ENCODE data around the gene DIP2A. TPM values are rescaled to one million over a fixed set of nuclear protein-coding genes. Genes with fewer than 3 reads are reported as not detected.
"Not testable (repeated sequence)": the region's sequence is repeated elsewhere in the genome, so short reads cannot be mapped to it uniquely, and the experiment has no call there.

Gene DIP2A
- polyA plus RNA-seq, 4 donors = 13.8 to 42.9 (median 22.8) TPM

DNA sequence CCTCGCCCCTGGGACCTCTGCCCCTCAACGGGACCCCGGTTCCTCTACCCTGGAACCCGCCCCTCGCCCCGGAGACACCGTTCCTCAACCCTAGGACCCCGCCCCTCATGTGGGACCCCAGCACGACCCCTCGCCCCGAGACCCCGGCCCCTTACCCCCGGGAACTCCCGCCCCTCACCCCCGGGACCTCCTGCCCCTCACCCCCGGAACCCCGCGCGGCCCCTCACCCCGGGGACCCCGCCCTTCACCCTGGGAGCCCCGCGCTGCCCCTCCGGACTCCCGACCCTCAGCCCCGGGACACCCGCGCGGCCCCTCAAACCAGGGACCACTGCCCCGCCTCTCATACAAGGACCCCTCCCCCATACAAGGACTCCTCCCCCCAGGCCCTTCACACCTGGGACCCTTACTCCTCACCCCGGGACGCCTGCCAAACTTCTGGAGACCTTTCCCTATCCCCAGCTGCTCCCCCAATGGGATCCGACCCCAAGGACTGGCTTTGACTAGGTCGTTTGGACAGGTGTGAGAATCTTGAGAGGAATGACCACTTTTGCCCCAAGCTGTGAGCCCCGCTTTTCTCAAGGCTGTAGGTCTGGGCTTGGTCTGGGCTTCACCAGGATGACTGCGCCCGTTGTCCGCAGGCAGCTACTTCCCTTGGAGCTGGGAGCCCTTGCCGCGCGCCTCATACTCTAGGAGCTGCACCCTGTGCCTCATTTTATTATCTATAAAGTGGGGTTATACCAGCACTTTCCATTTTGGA, 843 bp downstream of the DIP2A start:
- Histone ChIP-seq H3K4me3 (ENCODE audit: low read depth in 1 of 3, low read length in 3 of 3) (peak overlapping the region; percentile 61 to 82 (median 79)), H3K4me1 (ENCODE audit: control insufficient read depth in 3 of 3, insufficient read depth in 2 of 3, low read depth in 1 of 3, low read length in 2 of 3) (peaks cover 0 to 19% (median 9%) of the 10 kb centered on the region in 3 donors), H3K9me3 (ENCODE audit: control insufficient read depth in 2 of 2, insufficient read depth in 1 of 2, low read depth in 1 of 2, low read length in 1 of 2) (no peaks in the 10 kb centered on the region), H3K27me3 (ENCODE audit: control insufficient read depth in 3 of 3, insufficient read depth in 3 of 3, low read length in 3 of 3) (no peaks in the 10 kb centered on the region), H3K36me3 (ENCODE audit: control insufficient read depth in 3 of 3, insufficient read depth in 2 of 3, low read depth in 1 of 3, low read length in 3 of 3) (peaks cover 0 to 5% (median 2%) of the 10 kb centered on the region in 3 donors), H3K27ac (ENCODE audit: low read depth in 1 of 3, low read length in 2 of 3) (peak overlapping the region in 2 of 3 donors; percentile 71 to 75)
- FAIRE-seq (no peak), DNase-seq (peak; percentile 52 to 57)
- 3 to 7% (median 3%) methylated on average over 23 to 41 of the region's 41 CpGs for WGBS, 3 donors

DNA sequence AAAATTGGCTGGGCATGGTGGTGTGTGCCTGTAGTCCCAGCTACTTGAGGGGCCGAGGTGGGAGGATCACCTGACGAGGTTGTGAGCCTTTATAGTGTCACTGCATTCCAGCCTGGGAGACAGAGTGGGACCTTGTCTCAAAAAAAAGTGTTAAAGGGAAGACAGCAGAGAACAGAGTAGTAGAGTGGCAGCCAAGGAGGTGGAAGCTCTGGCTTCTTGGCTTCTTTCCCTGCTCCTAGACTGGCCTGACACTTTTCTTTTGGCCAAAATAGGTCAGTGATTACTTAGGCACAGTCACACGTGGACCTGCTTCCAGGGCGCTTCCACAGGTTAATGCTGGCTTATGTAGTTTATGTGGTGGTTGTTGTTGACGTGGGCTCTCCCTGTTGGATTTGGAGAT, 3.2 kb downstream of the DIP2A start:
- FAIRE-seq = no peak
- peaks cover 0 to 2% (median 2%) of the 10 kb centered on the region in 3 donors for H3K36me3 ChIP-seq (ENCODE audit: control insufficient read depth in 3 of 3, insufficient read depth in 2 of 3, low read depth in 1 of 3, low read length in 3 of 3)
- 78 to 81% (median 78%) methylated on average over 5 of the region's 5 CpGs for WGBS, 3 donors

DNA sequence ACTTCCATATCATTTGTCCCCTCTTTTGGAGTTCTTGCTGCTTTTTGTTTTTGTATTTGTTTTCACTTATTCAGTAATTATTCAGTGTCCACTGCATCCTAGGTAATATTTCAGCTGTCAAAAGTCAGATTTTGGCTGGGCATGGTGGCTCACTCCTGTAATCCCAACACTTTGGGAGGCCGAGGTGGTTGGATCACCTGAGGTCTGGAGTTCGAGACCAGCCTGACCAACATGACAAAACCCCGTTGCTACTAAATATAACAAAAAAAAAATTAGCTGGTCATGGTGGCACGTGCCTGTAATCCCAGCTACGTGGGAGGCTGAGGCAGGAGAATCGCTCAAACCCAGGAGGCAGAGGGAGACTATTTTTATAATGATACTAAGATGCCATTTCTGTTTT, 6.5 kb downstream of the DIP2A start:
- FAIRE-seq; H3K27me3 ChIP-seq (ENCODE audit: control insufficient read depth in 3 of 3, insufficient read depth in 3 of 3, low read length in 3 of 3); H3K4me3 ChIP-seq (ENCODE audit: low read depth in 1 of 3, low read length in 3 of 3); H3K4me1 ChIP-seq (ENCODE audit: control insufficient read depth in 3 of 3, insufficient read depth in 2 of 3, low read depth in 1 of 3, low read length in 2 of 3); H3K27ac ChIP-seq (ENCODE audit: low read depth in 1 of 3, low read length in 2 of 3); H3K9me3 ChIP-seq (ENCODE audit: control insufficient read depth in 2 of 2, insufficient read depth in 1 of 2, low read depth in 1 of 2, low read length in 1 of 2); DNase-seq; H3K36me3 ChIP-seq (ENCODE audit: control insufficient read depth in 3 of 3, insufficient read depth in 2 of 3, low read depth in 1 of 3, low read length in 3 of 3): not testable (repeated sequence)
- 92 to 94% (median 92%) methylated on average over 6 of the region's 6 CpGs for WGBS, 3 donors

More for the DNA sequence above, 3.2 kb downstream of the DIP2A start:
- H3K4me3 ChIP-seq (ENCODE audit: low read depth in 1 of 3, low read length in 3 of 3) = no peak overlapping the region
- no peak overlapping the region for H3K27ac ChIP-seq (ENCODE audit: low read depth in 1 of 3, low read length in 2 of 3)
- no peaks in the 10 kb centered on the region for H3K9me3 ChIP-seq (ENCODE audit: control insufficient read depth in 2 of 2, insufficient read depth in 1 of 2, low read depth in 1 of 2, low read length in 1 of 2)
- DNase-seq = no peak
- peaks cover 0 to 9% (median 9%) of the 10 kb centered on the region in 3 donors for H3K4me1 ChIP-seq (ENCODE audit: control insufficient read depth in 3 of 3, insufficient read depth in 2 of 3, low read depth in 1 of 3, low read length in 2 of 3)
- no peaks in the 10 kb centered on the region for H3K27me3 ChIP-seq (ENCODE audit: control insufficient read depth in 3 of 3, insufficient read depth in 3 of 3, low read length in 3 of 3)

DNA sequence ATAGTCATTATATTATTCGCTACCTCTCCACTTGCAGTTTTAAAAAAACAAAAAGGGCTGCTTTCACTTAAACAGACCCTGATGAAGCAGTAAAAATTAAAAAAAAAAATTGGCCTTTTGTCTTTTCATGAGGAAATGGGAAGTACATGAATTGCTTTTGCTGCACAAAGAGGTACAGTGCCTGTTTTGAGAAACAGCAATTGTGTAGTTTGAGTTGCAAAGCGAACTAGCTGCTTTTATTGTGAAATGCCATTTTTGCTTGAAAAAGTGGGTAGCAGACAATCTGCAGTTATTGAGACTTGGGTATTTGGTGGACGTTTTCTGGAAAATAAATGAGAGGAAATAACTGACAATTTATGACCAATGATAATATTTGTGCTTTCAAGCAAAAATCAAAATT, 7.0 kb downstream of the DIP2A start:
- no peak for FAIRE-seq
- 86 to 93% (median 92%) methylated on average over 3 of the region's 3 CpGs for WGBS, 3 donors

DNA sequence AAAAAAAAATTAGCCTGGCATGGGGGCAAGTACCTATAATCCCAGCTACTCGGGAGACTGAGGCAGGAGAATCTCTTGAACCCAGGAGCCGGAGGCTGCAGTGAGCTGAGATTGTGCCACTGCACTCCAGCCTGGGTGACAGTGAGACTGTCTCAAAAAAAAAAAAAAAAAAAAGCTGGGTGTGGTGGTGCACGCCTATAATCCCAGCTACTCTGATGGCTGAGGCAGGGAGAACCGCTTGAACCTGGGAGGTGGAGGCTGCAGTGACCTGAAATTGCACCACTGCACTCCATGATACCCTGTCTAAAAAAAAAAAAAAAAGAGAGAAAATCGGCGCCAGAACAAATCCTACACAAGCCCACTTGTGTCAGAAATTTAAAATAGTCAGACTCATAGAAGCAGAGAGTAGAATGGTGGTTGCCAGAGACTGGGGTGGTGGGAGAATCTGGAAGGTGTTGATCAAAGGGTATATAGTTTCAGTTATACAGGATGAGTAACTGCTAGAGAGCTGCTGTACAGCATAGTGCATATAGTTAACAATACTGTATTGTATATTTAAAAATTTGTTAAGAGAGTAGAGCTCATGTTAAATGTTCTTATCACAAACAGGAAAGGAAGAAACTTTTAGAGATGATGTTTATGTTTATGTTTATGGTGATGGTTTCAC, 9.6 kb downstream of the DIP2A start:
- H3K4me3 ChIP-seq (ENCODE audit: low read depth in 1 of 3, low read length in 3 of 3) = no peak overlapping the region
- WGBS, 3 donors = 70 to 82% (median 80%) methylated on average over 6 of the region's 6 CpGs
- H3K27ac ChIP-seq (ENCODE audit: low read depth in 1 of 3, low read length in 2 of 3) = no peak overlapping the region
- H3K27me3 ChIP-seq (ENCODE audit: control insufficient read depth in 3 of 3, insufficient read depth in 3 of 3, low read length in 3 of 3) = no peaks in the 10 kb centered on the region
- H3K9me3 ChIP-seq (ENCODE audit: control insufficient read depth in 2 of 2, insufficient read depth in 1 of 2, low read depth in 1 of 2, low read length in 1 of 2) = no peaks in the 10 kb centered on the region
- peaks cover 0 to 5% (median 0%) of the 10 kb centered on the region in 3 donors for H3K36me3 ChIP-seq (ENCODE audit: control insufficient read depth in 3 of 3, insufficient read depth in 2 of 3, low read depth in 1 of 3, low read length in 3 of 3)
- DNase-seq = no peak
- FAIRE-seq = no peak
- no peaks in the 10 kb centered on the region for H3K4me1 ChIP-seq (ENCODE audit: control insufficient read depth in 3 of 3, insufficient read depth in 2 of 3, low read depth in 1 of 3, low read length in 2 of 3)

More for the DNA sequence above, 7.0 kb downstream of the DIP2A start:
- H3K27ac ChIP-seq (ENCODE audit: low read depth in 1 of 3, low read length in 2 of 3) = no peak overlapping the region
- H3K27me3 ChIP-seq (ENCODE audit: control insufficient read depth in 3 of 3, insufficient read depth in 3 of 3, low read length in 3 of 3) = no peaks in the 10 kb centered on the region
- no peaks in the 10 kb centered on the region for H3K4me1 ChIP-seq (ENCODE audit: control insufficient read depth in 3 of 3, insufficient read depth in 2 of 3, low read depth in 1 of 3, low read length in 2 of 3)
- H3K4me3 ChIP-seq (ENCODE audit: low read depth in 1 of 3, low read length in 3 of 3) = no peak overlapping the region
- no peak for DNase-seq
- H3K36me3 ChIP-seq (ENCODE audit: control insufficient read depth in 3 of 3, insufficient read depth in 2 of 3, low read depth in 1 of 3, low read length in 3 of 3) = peaks cover 0 to 5% (median 2%) of the 10 kb centered on the region in 3 donors
- no peaks in the 10 kb centered on the region for H3K9me3 ChIP-seq (ENCODE audit: control insufficient read depth in 2 of 2, insufficient read depth in 1 of 2, low read depth in 1 of 2, low read length in 1 of 2)

DNA sequence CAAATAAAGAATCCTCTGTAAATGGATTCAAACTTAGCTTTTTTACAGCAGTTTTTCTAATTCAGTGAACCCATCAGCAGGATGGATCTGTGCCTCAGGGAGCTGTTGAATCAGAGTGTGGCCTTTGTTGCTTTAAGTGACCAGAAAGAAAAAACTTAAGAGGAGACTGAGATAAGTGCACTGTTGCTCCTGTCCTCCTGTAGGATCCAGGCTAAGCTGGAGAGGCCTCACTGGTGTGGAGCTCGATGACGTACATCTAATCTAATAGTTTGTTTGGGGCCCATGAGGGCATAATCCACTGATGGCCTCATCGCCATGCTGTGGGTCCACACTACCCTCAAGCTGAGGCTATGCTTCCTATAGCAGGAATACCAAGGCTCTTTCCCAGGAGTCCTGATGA, 10.6 kb downstream of the DIP2A start:
- H3K4me1 ChIP-seq (ENCODE audit: control insufficient read depth in 3 of 3, insufficient read depth in 2 of 3, low read depth in 1 of 3, low read length in 2 of 3) = no peaks in the 10 kb centered on the region
- no peak overlapping the region for H3K4me3 ChIP-seq (ENCODE audit: low read depth in 1 of 3, low read length in 3 of 3)
- peaks cover 0 to 5% (median 0%) of the 10 kb centered on the region in 3 donors for H3K36me3 ChIP-seq (ENCODE audit: control insufficient read depth in 3 of 3, insufficient read depth in 2 of 3, low read depth in 1 of 3, low read length in 3 of 3)
- FAIRE-seq (no peak), DNase-seq (no peak)
- no peaks in the 10 kb centered on the region for H3K27me3 ChIP-seq (ENCODE audit: control insufficient read depth in 3 of 3, insufficient read depth in 3 of 3, low read length in 3 of 3)
- 90 to 95% (median 93%) methylated on average over 3 of the region's 3 CpGs for WGBS, 3 donors
- H3K27ac ChIP-seq (ENCODE audit: low read depth in 1 of 3, low read length in 2 of 3) = no peak overlapping the region
- no peaks in the 10 kb centered on the region for H3K9me3 ChIP-seq (ENCODE audit: control insufficient read depth in 2 of 2, insufficient read depth in 1 of 2, low read depth in 1 of 2, low read length in 1 of 2)

DNA sequence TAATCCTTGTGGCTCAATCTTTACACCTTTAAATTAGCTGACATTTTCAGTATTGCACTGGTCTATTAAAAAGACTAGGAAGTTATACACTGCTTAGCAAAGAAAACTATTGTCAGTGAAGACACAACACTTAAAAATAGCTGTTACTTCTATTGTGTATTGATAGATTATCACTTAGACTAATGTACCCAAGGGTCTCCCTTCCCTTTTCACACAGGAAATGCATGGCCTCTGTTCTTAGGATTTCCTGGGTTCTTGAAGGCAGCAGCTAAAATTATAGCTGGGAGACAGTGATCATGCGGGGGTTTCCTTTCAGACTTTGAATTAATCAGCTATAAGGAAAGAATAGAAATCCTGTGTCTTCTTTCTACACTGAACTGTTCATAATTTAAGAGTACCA, 12.8 kb downstream of the DIP2A start:
- no peak for FAIRE-seq
- no peak overlapping the region for H3K27ac ChIP-seq (ENCODE audit: low read depth in 1 of 3, low read length in 2 of 3)
- WGBS, 3 donors = 85 to 94% (median 90%) methylated on average over 1 of the region's 1 CpG
- H3K4me3 ChIP-seq (ENCODE audit: low read depth in 1 of 3, low read length in 3 of 3) = no peak overlapping the region
- H3K36me3 ChIP-seq (ENCODE audit: control insufficient read depth in 3 of 3, insufficient read depth in 2 of 3, low read depth in 1 of 3, low read length in 3 of 3) = peaks cover 0 to 3% (median 0%) of the 10 kb centered on the region in 3 donors
- H3K4me1 ChIP-seq (ENCODE audit: control insufficient read depth in 3 of 3, insufficient read depth in 2 of 3, low read depth in 1 of 3, low read length in 2 of 3) = no peaks in the 10 kb centered on the region
- no peak for DNase-seq
- no peaks in the 10 kb centered on the region for H3K9me3 ChIP-seq (ENCODE audit: control insufficient read depth in 2 of 2, insufficient read depth in 1 of 2, low read depth in 1 of 2, low read length in 1 of 2)
- H3K27me3 ChIP-seq (ENCODE audit: control insufficient read depth in 3 of 3, insufficient read depth in 3 of 3, low read length in 3 of 3) = no peaks in the 10 kb centered on the region

DNA sequence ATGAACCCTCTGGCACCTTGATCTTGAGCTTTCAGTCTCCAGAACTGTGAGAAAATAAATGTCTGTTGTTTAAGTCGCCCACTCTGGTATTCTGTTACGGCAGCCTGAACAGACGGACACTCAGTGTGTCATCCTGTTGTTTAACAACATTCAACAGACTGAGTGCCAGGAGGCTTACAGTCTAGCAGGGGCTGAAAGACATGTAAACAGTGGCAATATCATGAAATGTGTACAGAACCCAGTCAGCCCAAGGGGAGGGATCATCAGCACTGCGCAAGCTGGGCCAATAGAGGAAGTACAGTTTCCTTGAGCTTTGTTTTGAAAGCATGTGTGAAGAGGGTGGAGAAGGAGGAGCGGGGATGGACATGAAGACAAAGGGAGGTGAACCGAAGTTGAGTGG, 13.6 kb downstream of the DIP2A start:
- 71 to 94% (median 87%) methylated on average over 6 of the region's 6 CpGs for WGBS, 3 donors
- no peak overlapping the region for H3K4me3 ChIP-seq (ENCODE audit: low read depth in 1 of 3, low read length in 3 of 3)
- FAIRE-seq = no peak

More for the DNA sequence above, 13.6 kb downstream of the DIP2A start:
- Histone ChIP-seq H3K27me3 (ENCODE audit: control insufficient read depth in 3 of 3, insufficient read depth in 3 of 3, low read length in 3 of 3) (no peaks in the 10 kb centered on the region), H3K27ac (ENCODE audit: low read depth in 1 of 3, low read length in 2 of 3) (peak overlapping the region in 1 of 3 donors; percentile 27), H3K36me3 (ENCODE audit: control insufficient read depth in 3 of 3, insufficient read depth in 2 of 3, low read depth in 1 of 3, low read length in 3 of 3) (peaks cover 0 to 9% (median 0%) of the 10 kb centered on the region in 3 donors), H3K9me3 (ENCODE audit: control insufficient read depth in 2 of 2, insufficient read depth in 1 of 2, low read depth in 1 of 2, low read length in 1 of 2) (no peaks in the 10 kb centered on the region), H3K4me1 (ENCODE audit: control insufficient read depth in 3 of 3, insufficient read depth in 2 of 3, low read depth in 1 of 3, low read length in 2 of 3) (no peaks in the 10 kb centered on the region)
- no peak for DNase-seq

Measured in small intestine (tissue), 7 donors.